GM23338 (cell line): ENCODE measurements around the gene JAKMIP2. TPM values are rescaled to one million over a fixed set of nuclear protein-coding genes. Genes with fewer than 3 reads are reported as not detected.
"Not testable (repeated sequence)": the region's sequence is repeated elsewhere in the genome, so short reads cannot be mapped to it uniquely, and the experiment has no call there.

Experiments
- ATAC-seq: fragments of 200-7000 bp; cut with Tn5 transposase; 3 replicates; pipeline ENCODE4 v1.9.1; 2020
- DNase-seq: peaks from one replicate; pipeline ENCODE4 v3.0.0-alpha.2; 2015; ENCODE audit warnings: low spot score
- H2AFZ ChIP-seq: fragments of 200-600 bp; sonication (generic); 2 replicates; pipeline ENCODE4 v1.8.0; 2016; ENCODE audit warnings: antibody characterized with exemption, mild to moderate bottlenecking, moderate library complexity
- H3F3A ChIP-seq: fragments of 200-600 bp; sonication (generic); replicated peaks from 2 replicates; pipeline ENCODE4 v1.8.0; 2017; ENCODE audit warnings: antibody characterized with exemption, mixed run types, low read depth
- H3K27ac ChIP-seq: fragments of 200-600 bp; sonication (generic); 2 replicates; pipeline ENCODE4 v1.6.1; 2016; ENCODE audit warnings: low read depth
- H3K27me3 ChIP-seq: fragments of 200-600 bp; sonication (generic); 2 replicates; pipeline ENCODE4 v1.8.0; 2016; ENCODE audit warnings: mild to moderate bottlenecking, mixed run types, moderate library complexity; ENCODE audit not compliant: insufficient read depth
- H3K36me3 ChIP-seq: fragments of 200-600 bp; sonication (generic); 2 replicates; pipeline ENCODE4 v1.8.0; 2016; ENCODE audit warnings: mild to moderate bottlenecking; ENCODE audit not compliant: insufficient read depth
- H3K4me1 ChIP-seq: fragments of 200-600 bp; sonication (generic); 2 replicates; pipeline ENCODE4 v1.8.0; 2016; ENCODE audit warnings: mild to moderate bottlenecking, moderate library complexity; ENCODE audit not compliant: insufficient read depth
- H3K4me2 ChIP-seq: fragments of 200-600 bp; sonication (generic); 2 replicates; pipeline ENCODE4 v1.7.1; 2017; ENCODE audit warnings: mixed run types
- H3K4me3 ChIP-seq: fragments of 200-600 bp; sonication (generic); 2 replicates; pipeline ENCODE4 v1.6.1; 2016; ENCODE audit warnings: mixed run types
- H3K79me2 ChIP-seq: fragments of 200-600 bp; sonication (generic); replicated peaks from 2 replicates; pipeline ENCODE4 v1.8.0; 2017; ENCODE audit warnings: mild to moderate bottlenecking; ENCODE audit not compliant: insufficient read depth
- H3K9me2 ChIP-seq: fragments of 200-600 bp; sonication (generic); 2 replicates; pipeline ENCODE4 v1.8.0; 2017; ENCODE audit not compliant: insufficient read depth
- H4K20me1 ChIP-seq: fragments of 200-600 bp; sonication (generic); replicated peaks from 2 replicates; pipeline ENCODE4 v1.8.0; 2017; ENCODE audit warnings: mild to moderate bottlenecking; ENCODE audit not compliant: insufficient read depth
- H3K27ac Mint-ChIP-seq: 2 replicates; pipeline ENCODE4 v1.8.0; 2020; ENCODE audit warnings: inconsistent platforms, mild to moderate bottlenecking, moderate library complexity, mixed read lengths
- H3K27me3 Mint-ChIP-seq: 3 replicates; pipeline ENCODE4 v1.8.0; 2022; ENCODE audit warnings: low read depth, mild to moderate bottlenecking, moderate library complexity, mixed read lengths, inconsistent platforms; ENCODE audit not compliant: insufficient read depth, poor library complexity
- H3K36me3 Mint-ChIP-seq: 3 replicates; pipeline ENCODE4 v1.8.0; 2021; ENCODE audit warnings: low read depth, mild to moderate bottlenecking, inconsistent platforms, moderate library complexity, mixed read lengths
- H3K4me1 Mint-ChIP-seq: 3 replicates; pipeline ENCODE4 v1.8.0; 2020; ENCODE audit warnings: mild to moderate bottlenecking, inconsistent platforms, mixed read lengths
- H3K4me3 Mint-ChIP-seq: 3 replicates; pipeline ENCODE4 v1.8.0; 2021; ENCODE audit warnings: moderate library complexity, mild to moderate bottlenecking, inconsistent platforms, mixed read lengths
- H3K9me3 Mint-ChIP-seq: 3 replicates; pipeline ENCODE4 v1.8.0; 2020; ENCODE audit warnings: moderate library complexity, mild to moderate bottlenecking, inconsistent platforms, mixed read lengths
- POLR2AphosphoS5 ChIP-seq: IDR thresholded peaks from 2 replicates; pipeline ENCODE4 v1.6.1; 2016; ENCODE audit warnings: antibody characterized with exemption, low read depth
- ZNF114 ChIP-seq: fragments of 250-450 bp; sonication (Bioruptor Pico); IDR thresholded peaks from 2 replicates; pipeline ENCODE4 v1.5.0; 2020; ENCODE audit warnings: mild to moderate bottlenecking, moderate library complexity
- ZNF331 ChIP-seq: fragments of 250-450 bp; sonication (Bioruptor Pico); IDR thresholded peaks from 2 replicates; pipeline ENCODE4 v1.5.0; 2020; ENCODE audit warnings: low read depth, mild to moderate bottlenecking, moderate library complexity
- polyA plus RNA-seq: library from polyadenylated mRNA; unstranded; fragments of >200 nt; fragmentation: Nextera tagmentation; extraction: Ambion mirVana; gene quantifications from 2 replicates; pipeline ENCODE4 v1.2.1, GENCODE V29; 2016
- total RNA-seq: library from RNA; depleted of rRNA; stranded (reverse); fragments of >200 nt; shearing (Covaris generic); gene quantifications from 2 replicates; pipeline ENCODE4 v1.2.3, GENCODE V29; 2014
- TF ChIP-seq, protein P1 (sequence below): IDR thresholded peaks from one replicate; pipeline ENCODE4 v1.6.1; 2018; ENCODE audit warnings: antibody characterized with exemption; ENCODE audit not compliant: unreplicated experiment
- TF ChIP-seq, protein P2 (sequence below): IDR thresholded peaks from 2 replicates; pipeline ENCODE4 v1.6.1; 2016; ENCODE audit warnings: antibody characterized with exemption
- TF ChIP-seq, protein P3 (sequence below): fragments of 250-450 bp; sonication (Bioruptor Pico); IDR thresholded peaks from 2 replicates; pipeline ENCODE4 v1.5.0; 2020; ENCODE audit warnings: mild to moderate bottlenecking, moderate library complexity

JAKMIP2 gene
- total and polyA plus RNA-seq, 2 experiments from 2014 or later, result 20.5 to 27.2 TPM

DNA sequence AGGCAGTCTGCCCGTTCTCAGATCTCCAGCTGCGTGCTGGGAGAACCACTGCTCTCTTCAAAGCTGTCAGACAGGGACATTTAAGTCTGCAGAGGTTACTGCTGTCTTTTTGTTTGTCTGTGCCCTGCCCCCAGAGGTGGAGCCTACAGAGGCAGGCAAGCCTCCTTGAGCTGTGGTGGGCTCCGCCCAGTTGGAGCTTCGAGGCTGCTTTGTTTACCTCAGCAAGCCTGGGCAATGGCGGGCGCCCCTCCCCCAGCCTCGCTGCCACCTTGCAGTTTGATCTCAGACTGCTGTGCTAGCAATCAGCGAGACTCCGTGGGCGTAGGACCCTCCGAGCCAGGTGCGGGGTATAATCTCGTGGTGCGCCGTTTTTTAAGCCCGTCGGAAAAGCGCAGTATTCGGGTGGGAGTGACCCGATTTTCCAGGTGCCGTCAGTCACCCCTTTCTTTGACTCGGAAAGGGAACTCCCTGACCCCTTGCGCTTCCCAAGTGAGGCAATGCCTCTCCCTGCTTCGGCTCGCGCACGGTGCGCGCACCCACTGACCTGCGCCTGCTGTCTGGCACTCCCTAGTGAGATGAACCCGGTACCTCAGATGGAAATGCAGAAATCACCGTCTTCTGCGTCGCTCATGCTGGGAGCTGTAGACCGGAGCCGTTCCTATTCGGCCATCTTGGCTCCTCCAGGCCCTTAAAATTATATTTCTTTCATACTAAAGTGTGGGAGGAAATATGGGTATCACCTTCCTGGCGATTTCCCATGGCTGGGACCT lies 61.2 kb downstream of the JAKMIP2 start:
- not testable (repeated sequence) for H3K36me3 ChIP-seq, H3K27me3 ChIP-seq, H3K4me1 ChIP-seq, H3K4me1 Mint-ChIP-seq, H2AFZ ChIP-seq, H3K9me3 Mint-ChIP-seq, H3K27me3 Mint-ChIP-seq, ATAC-seq, H3F3A ChIP-seq, DNase-seq, H3K79me2 ChIP-seq, H3K9me2 ChIP-seq, H4K20me1 ChIP-seq
- Histone ChIP-seq H3K27ac (peak overlapping the region; percentile 91), H3K4me3 (peak overlapping the region; percentile 45), H3K4me2 (peak overlapping the region; percentile 67)
- H3K36me3 Mint-ChIP-seq, result peaks cover 17% of the 10 kb centered on the region; the same call in 2 of the 3 replicates
- peak overlapping the region; percentile 56; the same call in 2 of the 3 replicates for H3K4me3 Mint-ChIP-seq
- peak overlapping the region; percentile 90; the same call in 1 of the 2 replicates for H3K27ac Mint-ChIP-seq

DNA sequence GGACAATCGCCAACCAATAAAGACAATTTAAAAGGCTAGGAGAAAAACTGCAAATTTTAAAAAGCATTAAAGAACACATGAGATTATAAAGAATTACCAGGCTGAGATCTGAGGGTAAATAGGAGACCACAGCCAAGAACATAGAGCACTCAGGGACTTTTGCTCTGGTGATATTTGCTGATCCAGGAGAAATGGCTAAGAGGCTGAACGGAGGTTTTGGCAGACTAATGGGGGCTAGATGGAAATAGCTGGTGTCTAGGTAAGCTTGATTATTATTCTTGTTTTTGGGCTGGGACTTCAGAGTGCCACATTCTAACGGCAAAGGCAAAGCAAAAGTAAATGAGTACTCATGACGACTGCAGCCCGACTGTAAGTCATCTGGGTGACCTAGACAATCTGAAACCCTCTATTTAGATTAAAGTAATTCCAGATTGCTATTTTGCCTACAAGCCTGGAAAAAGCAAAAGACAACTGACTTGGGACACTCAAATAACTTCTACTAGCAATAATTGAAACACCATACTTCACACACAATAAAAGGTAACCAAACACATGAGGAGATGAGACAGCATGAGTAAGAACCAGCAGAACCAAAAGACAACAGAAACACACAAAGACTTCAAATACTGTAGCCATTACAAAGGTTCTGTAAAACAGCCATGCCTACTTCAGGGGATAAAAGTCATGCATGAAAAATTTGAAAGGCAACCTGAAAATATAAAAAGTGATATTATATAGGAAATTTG lies 68.8 kb downstream of the JAKMIP2 start:
- Mint-ChIP-seq H3K27ac (peak overlapping the region; percentile 26; the same call in 1 of the 2 replicates), H3K27me3 (no peaks in the 10 kb centered on the region), H3K4me1 (peaks cover 19% of the 10 kb centered on the region; the same call in 2 of the 3 replicates), H3K4me3 (no peak overlapping the region), H3K36me3 (no peaks in the 10 kb centered on the region), H3K9me3 (no peaks in the 10 kb centered on the region)
- ATAC-seq (no peak), DNase-seq (no peak)
- Histone ChIP-seq H3K4me3 (no peak overlapping the region), H3K27ac (no peak overlapping the region), H3K27me3 (no peaks in the 10 kb centered on the region), H3K4me1 (no peaks in the 10 kb centered on the region), H3K36me3 (no peaks in the 10 kb centered on the region), H3K4me2 (no peak overlapping the region), H4K20me1 (no peaks in the 10 kb centered on the region), H3F3A (no peaks in the 10 kb centered on the region), H2AFZ (no peak overlapping the region), H3K79me2 (0 out of 2 replicates have a peak, but pooled peaks cover 9% of the 10 kb centered on the region), H3K9me2 (no peaks in the 10 kb centered on the region)
- TF ChIP-seq, protein P1, sequence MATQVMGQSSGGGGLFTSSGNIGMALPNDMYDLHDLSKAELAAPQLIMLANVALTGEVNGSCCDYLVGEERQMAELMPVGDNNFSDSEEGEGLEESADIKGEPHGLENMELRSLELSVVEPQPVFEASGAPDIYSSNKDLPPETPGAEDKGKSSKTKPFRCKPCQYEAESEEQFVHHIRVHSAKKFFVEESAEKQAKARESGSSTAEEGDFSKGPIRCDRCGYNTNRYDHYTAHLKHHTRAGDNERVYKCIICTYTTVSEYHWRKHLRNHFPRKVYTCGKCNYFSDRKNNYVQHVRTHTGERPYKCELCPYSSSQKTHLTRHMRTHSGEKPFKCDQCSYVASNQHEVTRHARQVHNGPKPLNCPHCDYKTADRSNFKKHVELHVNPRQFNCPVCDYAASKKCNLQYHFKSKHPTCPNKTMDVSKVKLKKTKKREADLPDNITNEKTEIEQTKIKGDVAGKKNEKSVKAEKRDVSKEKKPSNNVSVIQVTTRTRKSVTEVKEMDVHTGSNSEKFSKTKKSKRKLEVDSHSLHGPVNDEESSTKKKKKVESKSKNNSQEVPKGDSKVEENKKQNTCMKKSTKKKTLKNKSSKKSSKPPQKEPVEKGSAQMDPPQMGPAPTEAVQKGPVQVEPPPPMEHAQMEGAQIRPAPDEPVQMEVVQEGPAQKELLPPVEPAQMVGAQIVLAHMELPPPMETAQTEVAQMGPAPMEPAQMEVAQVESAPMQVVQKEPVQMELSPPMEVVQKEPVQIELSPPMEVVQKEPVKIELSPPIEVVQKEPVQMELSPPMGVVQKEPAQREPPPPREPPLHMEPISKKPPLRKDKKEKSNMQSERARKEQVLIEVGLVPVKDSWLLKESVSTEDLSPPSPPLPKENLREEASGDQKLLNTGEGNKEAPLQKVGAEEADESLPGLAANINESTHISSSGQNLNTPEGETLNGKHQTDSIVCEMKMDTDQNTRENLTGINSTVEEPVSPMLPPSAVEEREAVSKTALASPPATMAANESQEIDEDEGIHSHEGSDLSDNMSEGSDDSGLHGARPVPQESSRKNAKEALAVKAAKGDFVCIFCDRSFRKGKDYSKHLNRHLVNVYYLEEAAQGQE, result no peak
- TF ChIP-seq, protein P2, sequence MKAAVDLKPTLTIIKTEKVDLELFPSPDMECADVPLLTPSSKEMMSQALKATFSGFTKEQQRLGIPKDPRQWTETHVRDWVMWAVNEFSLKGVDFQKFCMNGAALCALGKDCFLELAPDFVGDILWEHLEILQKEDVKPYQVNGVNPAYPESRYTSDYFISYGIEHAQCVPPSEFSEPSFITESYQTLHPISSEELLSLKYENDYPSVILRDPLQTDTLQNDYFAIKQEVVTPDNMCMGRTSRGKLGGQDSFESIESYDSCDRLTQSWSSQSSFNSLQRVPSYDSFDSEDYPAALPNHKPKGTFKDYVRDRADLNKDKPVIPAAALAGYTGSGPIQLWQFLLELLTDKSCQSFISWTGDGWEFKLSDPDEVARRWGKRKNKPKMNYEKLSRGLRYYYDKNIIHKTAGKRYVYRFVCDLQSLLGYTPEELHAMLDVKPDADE, result no peak
- TF ChIP-seq ZNF331 (no peak), ZNF114 (CRISPR knock-in tag) (no peak), POLR2AphosphoS5 (no peak)
- TF ChIP-seq, protein P3, sequence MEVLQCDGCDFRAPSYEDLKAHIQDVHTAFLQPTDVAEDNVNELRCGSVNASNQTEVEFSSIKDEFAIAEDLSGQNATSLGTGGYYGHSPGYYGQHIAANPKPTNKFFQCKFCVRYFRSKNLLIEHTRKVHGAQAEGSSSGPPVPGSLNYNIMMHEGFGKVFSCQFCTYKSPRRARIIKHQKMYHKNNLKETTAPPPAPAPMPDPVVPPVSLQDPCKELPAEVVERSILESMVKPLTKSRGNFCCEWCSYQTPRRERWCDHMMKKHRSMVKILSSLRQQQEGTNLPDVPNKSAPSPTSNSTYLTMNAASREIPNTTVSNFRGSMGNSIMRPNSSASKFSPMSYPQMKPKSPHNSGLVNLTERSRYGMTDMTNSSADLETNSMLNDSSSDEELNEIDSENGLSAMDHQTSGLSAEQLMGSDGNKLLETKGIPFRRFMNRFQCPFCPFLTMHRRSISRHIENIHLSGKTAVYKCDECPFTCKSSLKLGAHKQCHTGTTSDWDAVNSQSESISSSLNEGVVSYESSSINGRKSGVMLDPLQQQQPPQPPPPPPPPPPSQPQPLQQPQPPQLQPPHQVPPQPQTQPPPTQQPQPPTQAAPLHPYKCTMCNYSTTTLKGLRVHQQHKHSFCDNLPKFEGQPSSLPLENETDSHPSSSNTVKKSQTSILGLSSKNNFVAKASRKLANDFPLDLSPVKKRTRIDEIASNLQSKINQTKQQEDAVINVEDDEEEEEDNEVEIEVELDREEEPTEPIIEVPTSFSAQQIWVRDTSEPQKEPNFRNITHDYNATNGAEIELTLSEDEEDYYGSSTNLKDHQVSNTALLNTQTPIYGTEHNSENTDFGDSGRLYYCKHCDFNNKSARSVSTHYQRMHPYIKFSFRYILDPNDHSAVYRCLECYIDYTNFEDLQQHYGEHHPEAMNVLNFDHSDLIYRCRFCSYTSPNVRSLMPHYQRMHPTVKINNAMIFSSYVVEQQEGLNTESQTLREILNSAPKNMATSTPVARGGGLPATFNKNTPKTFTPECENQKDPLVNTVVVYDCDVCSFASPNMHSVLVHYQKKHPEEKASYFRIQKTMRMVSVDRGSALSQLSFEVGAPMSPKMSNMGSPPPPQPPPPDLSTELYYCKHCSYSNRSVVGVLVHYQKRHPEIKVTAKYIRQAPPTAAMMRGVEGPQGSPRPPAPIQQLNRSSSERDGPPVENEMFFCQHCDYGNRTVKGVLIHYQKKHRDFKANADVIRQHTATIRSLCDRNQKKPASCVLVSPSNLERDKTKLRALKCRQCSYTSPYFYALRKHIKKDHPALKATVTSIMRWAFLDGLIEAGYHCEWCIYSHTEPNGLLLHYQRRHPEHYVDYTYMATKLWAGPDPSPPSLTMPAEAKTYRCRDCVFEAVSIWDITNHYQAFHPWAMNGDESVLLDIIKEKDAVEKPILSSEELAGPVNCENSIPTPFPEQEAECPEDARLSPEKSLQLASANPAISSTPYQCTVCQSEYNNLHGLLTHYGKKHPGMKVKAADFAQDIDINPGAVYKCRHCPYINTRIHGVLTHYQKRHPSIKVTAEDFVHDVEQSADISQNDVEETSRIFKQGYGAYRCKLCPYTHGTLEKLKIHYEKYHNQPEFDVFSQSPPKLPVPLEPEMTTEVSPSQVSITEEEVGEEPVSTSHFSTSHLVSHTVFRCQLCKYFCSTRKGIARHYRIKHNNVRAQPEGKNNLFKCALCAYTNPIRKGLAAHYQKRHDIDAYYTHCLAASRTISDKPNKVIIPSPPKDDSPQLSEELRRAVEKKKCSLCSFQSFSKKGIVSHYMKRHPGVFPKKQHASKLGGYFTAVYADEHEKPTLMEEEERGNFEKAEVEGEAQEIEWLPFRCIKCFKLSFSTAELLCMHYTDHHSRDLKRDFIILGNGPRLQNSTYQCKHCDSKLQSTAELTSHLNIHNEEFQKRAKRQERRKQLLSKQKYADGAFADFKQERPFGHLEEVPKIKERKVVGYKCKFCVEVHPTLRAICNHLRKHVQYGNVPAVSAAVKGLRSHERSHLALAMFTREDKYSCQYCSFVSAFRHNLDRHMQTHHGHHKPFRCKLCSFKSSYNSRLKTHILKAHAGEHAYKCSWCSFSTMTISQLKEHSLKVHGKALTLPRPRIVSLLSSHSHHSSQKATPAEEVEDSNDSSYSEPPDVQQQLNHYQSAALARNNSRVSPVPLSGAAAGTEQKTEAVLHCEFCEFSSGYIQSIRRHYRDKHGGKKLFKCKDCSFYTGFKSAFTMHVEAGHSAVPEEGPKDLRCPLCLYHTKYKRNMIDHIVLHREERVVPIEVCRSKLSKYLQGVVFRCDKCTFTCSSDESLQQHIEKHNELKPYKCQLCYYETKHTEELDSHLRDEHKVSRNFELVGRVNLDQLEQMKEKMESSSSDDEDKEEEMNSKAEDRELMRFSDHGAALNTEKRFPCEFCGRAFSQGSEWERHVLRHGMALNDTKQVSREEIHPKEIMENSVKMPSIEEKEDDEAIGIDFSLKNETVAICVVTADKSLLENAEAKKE (CRISPR knock-in tag), result no peak
